Measurements from ENCODE around the gene ADRM1. TPM values are rescaled to one million over a fixed set of nuclear protein-coding genes. Genes with fewer than 3 reads are reported as not detected.

The ADRM1 gene
- total RNA-seq, 1 donor from 2014 or later: 125 TPM

- Histone ChIP-seq H4K20me1 (ENCODE audit: insufficient read depth, low read length) (peaks cover 38% of the 10 kb centered on the region), H3K9me3 (ENCODE audit: insufficient read depth, low read depth, low read length) (peaks cover 6% of the 10 kb centered on the region)
- H3K9me3 Mint-ChIP-seq (ENCODE audit: unreplicated experiment): peaks cover 4% of the 10 kb centered on the region
Observed at GRCh38 chr20:62269378-62269777, 33.4 kb upstream of the ADRM1 start.

DNA sequence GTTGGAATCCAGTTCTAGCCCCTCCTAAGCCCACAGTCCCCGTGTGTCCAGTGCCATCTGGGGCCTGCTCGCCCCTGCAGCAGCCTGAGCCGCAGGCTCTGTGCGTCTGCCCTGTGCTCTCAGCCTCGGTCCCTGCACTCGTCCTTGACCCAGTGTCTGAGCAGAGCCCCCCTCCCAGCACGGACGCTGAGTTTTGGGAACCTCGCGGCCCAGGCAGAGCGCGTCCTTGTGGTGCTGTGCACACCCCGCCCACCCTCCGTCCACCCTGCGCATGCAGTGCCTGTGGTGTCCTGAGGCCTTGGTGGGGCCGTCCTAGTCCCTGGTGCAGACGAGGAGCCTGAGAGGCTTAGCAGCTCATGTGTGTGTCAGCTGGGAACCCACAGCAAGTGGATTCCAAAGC is 32.9 kb upstream of the ADRM1 start:
- Histone ChIP-seq H4K20me1 (ENCODE audit: insufficient read depth, low read length) (peaks cover 41% of the 10 kb centered on the region), H3K4me3 (ENCODE audit: insufficient read depth, low read depth, low read length) (no peak overlapping the region), H3K79me2 (ENCODE audit: insufficient read depth, low read length) (no peaks in the 10 kb centered on the region), H3K27ac (ENCODE audit: low read depth, low read length) (no peak overlapping the region), H3K4me2 (ENCODE audit: low read length) (no peak overlapping the region), H3K27me3 (ENCODE audit: insufficient read depth, low read length) (no peaks in the 10 kb centered on the region), H2AFZ (ENCODE audit: low read depth, low read length) (no peak overlapping the region), H3K9ac (ENCODE audit: low read length) (no peak overlapping the region), H3K4me1 (ENCODE audit: insufficient read depth, low read length) (no peaks in the 10 kb centered on the region), H3K9me3 (ENCODE audit: insufficient read depth, low read depth, low read length) (peaks cover 6% of the 10 kb centered on the region), H3K36me3 (ENCODE audit: insufficient read depth, low read length) (peaks cover under 1% of the 10 kb centered on the region)
- H3K4me1 Mint-ChIP-seq (ENCODE audit: low read depth, unreplicated experiment): no peaks in the 10 kb centered on the region
- FAIRE-seq: no peak
- DNase-seq (ENCODE audit: low read depth): no peak
- TF ChIP-seq CTCF (IDR thresholded peaks at IDR 0.05; ENCODE audit: insufficient read depth, low read depth, low read length): no peak
- no peak for TF ChIP-seq EZH2 (IDR thresholded peaks at IDR 0.05; ENCODE audit: insufficient read depth, low read length)
- peaks cover 4% of the 10 kb centered on the region for H3K9me3 Mint-ChIP-seq (ENCODE audit: unreplicated experiment)
- peaks cover 31% of the 10 kb centered on the region for H3K36me3 Mint-ChIP-seq (ENCODE audit: low read depth, unreplicated experiment)
- H3K27me3 Mint-ChIP-seq (ENCODE audit: low read depth, unreplicated experiment): no peaks in the 10 kb centered on the region
- no peak overlapping the region for H3K27ac Mint-ChIP-seq (ENCODE audit: unreplicated experiment)
- no peak overlapping the region for H3K4me3 Mint-ChIP-seq (ENCODE audit: unreplicated experiment)

More at GRCh38 chr20:62269378-62269777, 33.4 kb upstream of the ADRM1 start:
- Histone ChIP-seq H3K4me3 (ENCODE audit: insufficient read depth, low read depth, low read length) (no peak overlapping the region), H3K4me2 (ENCODE audit: low read length) (no peak overlapping the region), H2AFZ (ENCODE audit: low read depth, low read length) (no peak overlapping the region), H3K9ac (ENCODE audit: low read length) (no peak overlapping the region), H3K27ac (ENCODE audit: low read depth, low read length) (no peak overlapping the region), H3K36me3 (ENCODE audit: insufficient read depth, low read length) (peaks cover 5% of the 10 kb centered on the region), H3K27me3 (ENCODE audit: insufficient read depth, low read length) (no peaks in the 10 kb centered on the region), H3K79me2 (ENCODE audit: insufficient read depth, low read length) (no peaks in the 10 kb centered on the region), H3K4me1 (ENCODE audit: insufficient read depth, low read length) (no peaks in the 10 kb centered on the region)
- FAIRE-seq: no peak
- Mint-ChIP-seq H3K36me3 (ENCODE audit: low read depth, unreplicated experiment) (peaks cover 30% of the 10 kb centered on the region), H3K27me3 (ENCODE audit: low read depth, unreplicated experiment) (no peaks in the 10 kb centered on the region), H3K4me1 (ENCODE audit: low read depth, unreplicated experiment) (no peaks in the 10 kb centered on the region), H3K4me3 (ENCODE audit: unreplicated experiment) (no peak overlapping the region), H3K27ac (ENCODE audit: unreplicated experiment) (no peak overlapping the region)
- TF ChIP-seq EZH2 (IDR thresholded peaks at IDR 0.05; ENCODE audit: insufficient read depth, low read length): no peak
- TF ChIP-seq CTCF (IDR thresholded peaks at IDR 0.05; ENCODE audit: insufficient read depth, low read depth, low read length): no peak
- DNase-seq (ENCODE audit: low read depth): no peak

DNA sequence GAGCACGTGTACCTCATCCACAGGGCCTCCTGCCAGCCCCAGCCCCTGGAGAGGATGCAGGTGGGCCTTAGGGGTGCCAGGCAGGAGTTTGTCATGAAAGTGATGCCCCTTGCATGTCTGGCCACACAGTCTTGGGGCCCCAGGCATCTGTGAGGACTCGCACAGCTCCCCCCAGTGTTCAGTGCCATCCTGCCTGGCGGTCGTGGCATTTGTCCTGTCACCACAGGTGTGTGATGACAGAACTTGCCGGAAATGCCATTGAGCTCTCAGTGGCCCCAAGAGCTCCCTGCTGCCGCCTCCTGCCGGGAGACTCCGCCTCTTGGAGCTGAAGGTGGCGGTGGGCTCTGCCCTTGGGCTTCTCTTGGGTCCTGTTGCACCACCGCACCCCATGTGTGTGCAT is 30.6 kb upstream of the ADRM1 start:
- Histone ChIP-seq H2AFZ (ENCODE audit: low read depth, low read length) (no peak overlapping the region), H3K4me1 (ENCODE audit: insufficient read depth, low read length) (no peaks in the 10 kb centered on the region), H3K4me2 (ENCODE audit: low read length) (no peak overlapping the region), H3K79me2 (ENCODE audit: insufficient read depth, low read length) (no peaks in the 10 kb centered on the region), H3K9me3 (ENCODE audit: insufficient read depth, low read depth, low read length) (no peaks in the 10 kb centered on the region), H3K27me3 (ENCODE audit: insufficient read depth, low read length) (no peaks in the 10 kb centered on the region), H3K36me3 (ENCODE audit: insufficient read depth, low read length) (no peaks in the 10 kb centered on the region), H3K9ac (ENCODE audit: low read length) (no peak overlapping the region), H3K4me3 (ENCODE audit: insufficient read depth, low read depth, low read length) (no peak overlapping the region), H4K20me1 (ENCODE audit: insufficient read depth, low read length) (peaks cover 47% of the 10 kb centered on the region), H3K27ac (ENCODE audit: low read depth, low read length) (no peak overlapping the region)
- H3K4me3 Mint-ChIP-seq (ENCODE audit: unreplicated experiment): no peak overlapping the region
- no peak for DNase-seq (ENCODE audit: low read depth)
- H3K27me3 Mint-ChIP-seq (ENCODE audit: low read depth, unreplicated experiment): no peaks in the 10 kb centered on the region
- H3K9me3 Mint-ChIP-seq (ENCODE audit: unreplicated experiment): no peaks in the 10 kb centered on the region
- H3K27ac Mint-ChIP-seq (ENCODE audit: unreplicated experiment): no peak overlapping the region
- no peaks in the 10 kb centered on the region for H3K4me1 Mint-ChIP-seq (ENCODE audit: low read depth, unreplicated experiment)
- peaks cover 22% of the 10 kb centered on the region for H3K36me3 Mint-ChIP-seq (ENCODE audit: low read depth, unreplicated experiment)
- FAIRE-seq: no peak
- no peak for TF ChIP-seq CTCF (IDR thresholded peaks at IDR 0.05; ENCODE audit: insufficient read depth, low read depth, low read length)
- TF ChIP-seq EZH2 (IDR thresholded peaks at IDR 0.05; ENCODE audit: insufficient read depth, low read length): no peak

Measured in astrocyte (in vitro differentiated cells and primary cell).